PC-3 (cell line): ENCODE results near the gene DGAT2.

ENCODE experiments used
- CTCF ChIP-seq: fragments of 300-600 bp; sonication (generic); conservative IDR thresholded peaks from 2 replicates; pipeline ENCODE4 v1.5.1; 2017; ENCODE audit warnings: antibody characterized with exemption, low read depth, mild to moderate bottlenecking, low read length
- EZH2 ChIP-seq: fragments of 300-600 bp; sonication (generic); IDR thresholded peaks from one replicate; pipeline ENCODE4 v1.6.1; 2017; ENCODE audit warnings: antibody characterized with exemption, mild to moderate bottlenecking, low read length; ENCODE audit not compliant: unreplicated experiment
- EZH2phosphoT487 ChIP-seq: fragments of 300-600 bp; sonication (generic); IDR thresholded peaks from 2 replicates; pipeline ENCODE4 v1.6.1; 2018; ENCODE audit warnings: mild to moderate bottlenecking, antibody characterized with exemption, low read length, borderline replicate concordance

GRCh38 chr11:75768112-75768908, at the start of gene DGAT2:
- peak; percentile 57; the same call in 1 of the 2 replicates for TF ChIP-seq CTCF
- TF ChIP-seq EZH2phosphoT487, result no peak
- TF ChIP-seq EZH2, result no peak
